K562 (cell line): Measurements from ENCODE around the gene PKLR. TPM values are rescaled to one million over a fixed set of nuclear protein-coding genes. Genes with fewer than 3 reads are reported as not detected.

Source experiments
- BHLHE40 ChIP-seq: IDR thresholded peaks from 2 replicates; pipeline ENCODE4 v1.6.1; 2011; ENCODE audit warnings: low read length, improper control_type of control experiment
- CBFA2T3 ChIP-seq: fragments of 450-650 bp; IDR thresholded peaks from 2 replicates; pipeline ENCODE4 v1.6.1; 2017
- CBX3 ChIP-seq, 2 experiments: IDR thresholded peaks; 1 replicate in 1 of 2; 2 replicates in 1 of 2; pipeline ENCODE4 v1.6.1; 2012; ENCODE audit warnings: inconsistent platforms in 2 of 2, low read length in 2 of 2, borderline replicate concordance in 1 of 2, control low read depth in 1 of 2
- CSDE1 ChIP-seq, 2 experiments: fragments of 450-650 bp; IDR thresholded peaks; 2 replicates each; pipeline ENCODE4 v1.6.1; 2016; ENCODE audit warnings: mild to moderate bottlenecking in 1 of 2
- CXXC5 ChIP-seq: fragments of 250-450 bp; sonication (Bioruptor Pico); IDR thresholded peaks from 2 replicates; pipeline ENCODE4 v1.8.0; 2022; ENCODE audit warnings: inconsistent platforms, mild to moderate bottlenecking, moderate library complexity
- ESRRB ChIP-seq: fragments of 250-450 bp; sonication (Bioruptor Pico); IDR thresholded peaks from 2 replicates; pipeline ENCODE4 v1.5.0; 2020; ENCODE audit warnings: mild to moderate bottlenecking, moderate library complexity, borderline replicate concordance
- JUND ChIP-seq, 2 experiments: IDR thresholded peaks; 2 replicates in 1 of 2; 3 replicates in 1 of 2; pipeline ENCODE4 v1.6.1; 2011; ENCODE audit warnings: borderline replicate concordance in 2 of 2, low read depth in 2 of 2, low read length in 2 of 2, improper control_type of control experiment in 1 of 2, missing biosample characterization in 1 of 2, missing genetic modification characterization in 1 of 2, missing genetic modification reagents in 1 of 2
- MEF2D ChIP-seq: conservative IDR thresholded peaks from 2 replicates; pipeline ENCODE4 v1.6.1; 2016; ENCODE audit warnings: low read depth, missing genetic modification characterization, missing compliant biosample characterization
- POLR2H ChIP-seq: IDR thresholded peaks from 2 replicates; pipeline ENCODE4 v1.6.1; 2016; ENCODE audit warnings: missing genetic modification characterization, low read depth, mild to moderate bottlenecking, control low read depth, missing compliant biosample characterization, moderate library complexity
- SIX5 ChIP-seq, 2 experiments: IDR thresholded peaks; 2 replicates each; pipeline ENCODE4 v1.6.1; 2011; ENCODE audit warnings: low read length in 2 of 2, borderline replicate concordance in 1 of 2, low read depth in 1 of 2, mild to moderate bottlenecking in 1 of 2, moderate library complexity in 1 of 2; ENCODE audit not compliant: insufficient read depth in 1 of 2
- SUPT5H ChIP-seq: fragments of 450-650 bp; IDR thresholded peaks from 2 replicates; pipeline ENCODE4 v1.6.1; 2016
- WHSC1 ChIP-seq: IDR thresholded peaks from one replicate; pipeline ENCODE4 v1.6.1; 2012; ENCODE audit warnings: low read length, control low read depth, inconsistent platforms
- ZNF184 ChIP-seq: sonication (generic); formaldehyde crosslinking; IDR thresholded peaks from 2 replicates; pipeline ENCODE4 v1.5.0; 2020; ENCODE audit warnings: missing genetic modification reagents
- polyA plus RNA-seq, 8 experiments: library from polyadenylated mRNA; depleted of rRNA in 4 of 8; stranded (reverse) in 5 of 8; unstranded in 3 of 8; fragments of >200 nt; fragmentation: Nextera tagmentation in 2 of 8; fragmentation: Illumina TruSeq in 1 of 8; extraction: Ambion mirVana in 2 of 8; extraction: Trizol in 1 of 8; gene quantifications; 2 replicates each; pipeline versions ENCODE4 v1.2.1 to v1.2.3, GENCODE V29; 2011 to 2014; ENCODE audit warnings: inconsistent platforms in 1 of 8, missing spikeins in 1 of 8
- total RNA-seq, 7 experiments: library from RNA; depleted of rRNA in 6 of 7; stranded (reverse); fragments of >200 nt in 6 of 7; fragmentation: Illumina TruSeq in 2 of 7; extraction: Trizol in 2 of 7; gene quantifications; 2 replicates each; pipeline versions ENCODE4 v1.2.1 to v1.2.3, GENCODE V29; 2011 to 2021; ENCODE audit warnings: low replicate concordance in 1 of 7
- TF ChIP-seq, protein P1 (sequence below): sonication (generic); formaldehyde crosslinking; IDR thresholded peaks from 2 replicates; pipeline ENCODE4 v1.8.0; 2022; ENCODE audit warnings: mild to moderate bottlenecking, low read depth, missing genetic modification reagents
- TF ChIP-seq, protein P2 (sequence below): sonication (generic); formaldehyde crosslinking; IDR thresholded peaks from 2 replicates; pipeline ENCODE4 v1.8.1; 2023; ENCODE audit warnings: mild to moderate bottlenecking, missing genetic modification reagents
- TF ChIP-seq, protein P3 (sequence below): sonication (generic); formaldehyde crosslinking; IDR thresholded peaks from 2 replicates; pipeline ENCODE4 v1.8.1; 2023; ENCODE audit warnings: missing genetic modification reagents, mild to moderate bottlenecking, borderline replicate concordance

PKLR gene
- total and polyA plus RNA-seq, 9 of the 15 experiments (the other 6 are each of a cell fraction or from before 2014, with no cell fraction given) = 10.7 to 78.4 (median 38.2) TPM

DNA sequence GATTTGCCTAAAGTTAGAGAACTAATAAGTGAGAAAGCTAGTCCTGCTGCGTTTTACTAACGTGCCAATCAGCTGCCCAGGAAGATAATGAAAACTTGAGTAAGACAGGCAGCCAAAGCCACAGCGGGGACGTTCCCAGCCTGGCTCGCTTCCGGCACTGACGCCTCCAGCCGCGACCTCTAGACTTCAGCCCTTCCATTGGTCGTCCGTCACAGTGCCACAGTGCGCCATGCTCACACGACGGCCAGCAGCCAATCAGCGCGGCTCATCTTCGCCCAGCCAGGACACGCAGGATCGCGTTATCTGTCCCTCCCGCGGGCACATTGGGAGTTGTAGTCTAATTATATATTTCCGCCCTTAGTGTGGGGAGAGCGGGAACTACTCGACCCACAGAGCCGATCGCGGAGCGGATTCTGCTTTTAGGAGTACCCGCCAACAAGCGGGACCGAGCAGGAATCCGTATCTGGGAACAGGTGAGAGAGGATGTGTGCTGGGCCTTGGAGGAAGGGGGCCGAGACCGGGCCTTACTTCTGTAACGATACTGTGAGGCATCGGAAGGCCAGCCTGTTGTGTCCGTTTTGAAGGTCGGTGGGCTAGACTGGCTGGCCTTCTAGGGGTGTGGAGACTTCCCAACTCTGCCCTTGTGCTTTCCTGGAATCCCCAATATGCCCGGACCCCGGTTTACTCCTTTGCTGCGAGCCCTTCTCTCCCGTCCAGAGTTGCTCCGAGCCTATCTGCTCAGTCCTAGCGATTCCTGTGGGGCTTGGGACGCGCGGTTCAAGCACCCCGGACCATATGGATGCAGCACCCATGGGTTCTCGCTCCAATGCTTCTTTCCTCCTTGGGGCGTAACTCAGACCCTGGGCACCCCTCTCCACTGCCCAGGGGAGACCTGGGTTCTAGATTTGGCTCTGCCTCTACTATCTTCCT is 7.5 kb upstream of the PKLR start, which contains the start of gene FDPS (continued):
- TF ChIP-seq CXXC5 (CRISPR knock-in tag) (peak; percentile 99), CSDE1 (IDR thresholded peaks at IDR 0.05) (no peak), JUND (IDR thresholded peaks at IDR 0.05; ENCODE audit: borderline replicate concordance, low read depth, low read length) (peak; percentile 27; the same call in 1 of the 2 replicates), JUND (tag; IDR thresholded peaks at IDR 0.05; ENCODE audit: borderline replicate concordance, low read depth, low read length) (peak; percentile 61; the same call in 1 of the 3 replicates), ZNF184 (CRISPR knock-in tag) (no peak), CBFA2T3 (no peak; the same call in 1 of the 2 replicates), WHSC1 (no peak), SIX5 (IDR thresholded peaks at IDR 0.05; ENCODE audit: borderline replicate concordance in 1 of 2, insufficient read depth in 1 of 2, low read depth in 1 of 2, low read length in 2 of 2) (peak; percentile 87 to 88; a peak in 3 of 4 replicates), ESRRB (no peak), BHLHE40 (peak; percentile 80; the same call in 1 of the 2 replicates), SUPT5H (no peak; the same call in none of the 2 replicates), CBX3 (IDR thresholded peaks at IDR 0.05; ENCODE audit: borderline replicate concordance in 1 of 2, low read length in 2 of 2) (no peak), POLR2H (peak; percentile 94), MEF2D (tag) (no peak)
- TF ChIP-seq, protein P1, sequence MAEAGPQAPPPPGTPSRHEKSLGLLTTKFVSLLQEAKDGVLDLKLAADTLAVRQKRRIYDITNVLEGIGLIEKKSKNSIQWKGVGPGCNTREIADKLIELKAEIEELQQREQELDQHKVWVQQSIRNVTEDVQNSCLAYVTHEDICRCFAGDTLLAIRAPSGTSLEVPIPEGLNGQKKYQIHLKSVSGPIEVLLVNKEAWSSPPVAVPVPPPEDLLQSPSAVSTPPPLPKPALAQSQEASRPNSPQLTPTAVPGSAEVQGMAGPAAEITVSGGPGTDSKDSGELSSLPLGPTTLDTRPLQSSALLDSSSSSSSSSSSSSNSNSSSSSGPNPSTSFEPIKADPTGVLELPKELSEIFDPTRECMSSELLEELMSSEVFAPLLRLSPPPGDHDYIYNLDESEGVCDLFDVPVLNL (CRISPR knock-in tag) = no peak
- TF ChIP-seq, protein P2, sequence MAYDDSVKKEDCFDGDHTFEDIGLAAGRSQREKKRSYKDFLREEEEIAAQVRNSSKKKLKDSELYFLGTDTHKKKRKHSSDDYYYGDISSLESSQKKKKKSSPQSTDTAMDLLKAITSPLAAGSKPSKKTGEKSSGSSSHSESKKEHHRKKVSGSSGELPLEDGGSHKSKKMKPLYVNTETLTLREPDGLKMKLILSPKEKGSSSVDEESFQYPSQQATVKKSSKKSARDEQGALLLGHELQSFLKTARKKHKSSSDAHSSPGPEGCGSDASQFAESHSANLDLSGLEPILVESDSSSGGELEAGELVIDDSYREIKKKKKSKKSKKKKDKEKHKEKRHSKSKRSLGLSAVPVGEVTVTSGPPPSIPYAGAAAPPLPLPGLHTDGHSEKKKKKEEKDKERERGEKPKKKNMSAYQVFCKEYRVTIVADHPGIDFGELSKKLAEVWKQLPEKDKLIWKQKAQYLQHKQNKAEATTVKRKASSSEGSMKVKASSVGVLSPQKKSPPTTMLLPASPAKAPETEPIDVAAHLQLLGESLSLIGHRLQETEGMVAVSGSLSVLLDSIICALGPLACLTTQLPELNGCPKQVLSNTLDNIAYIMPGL = peak; percentile 57; the same call in 1 of the 2 replicates
- TF ChIP-seq, protein P3, sequence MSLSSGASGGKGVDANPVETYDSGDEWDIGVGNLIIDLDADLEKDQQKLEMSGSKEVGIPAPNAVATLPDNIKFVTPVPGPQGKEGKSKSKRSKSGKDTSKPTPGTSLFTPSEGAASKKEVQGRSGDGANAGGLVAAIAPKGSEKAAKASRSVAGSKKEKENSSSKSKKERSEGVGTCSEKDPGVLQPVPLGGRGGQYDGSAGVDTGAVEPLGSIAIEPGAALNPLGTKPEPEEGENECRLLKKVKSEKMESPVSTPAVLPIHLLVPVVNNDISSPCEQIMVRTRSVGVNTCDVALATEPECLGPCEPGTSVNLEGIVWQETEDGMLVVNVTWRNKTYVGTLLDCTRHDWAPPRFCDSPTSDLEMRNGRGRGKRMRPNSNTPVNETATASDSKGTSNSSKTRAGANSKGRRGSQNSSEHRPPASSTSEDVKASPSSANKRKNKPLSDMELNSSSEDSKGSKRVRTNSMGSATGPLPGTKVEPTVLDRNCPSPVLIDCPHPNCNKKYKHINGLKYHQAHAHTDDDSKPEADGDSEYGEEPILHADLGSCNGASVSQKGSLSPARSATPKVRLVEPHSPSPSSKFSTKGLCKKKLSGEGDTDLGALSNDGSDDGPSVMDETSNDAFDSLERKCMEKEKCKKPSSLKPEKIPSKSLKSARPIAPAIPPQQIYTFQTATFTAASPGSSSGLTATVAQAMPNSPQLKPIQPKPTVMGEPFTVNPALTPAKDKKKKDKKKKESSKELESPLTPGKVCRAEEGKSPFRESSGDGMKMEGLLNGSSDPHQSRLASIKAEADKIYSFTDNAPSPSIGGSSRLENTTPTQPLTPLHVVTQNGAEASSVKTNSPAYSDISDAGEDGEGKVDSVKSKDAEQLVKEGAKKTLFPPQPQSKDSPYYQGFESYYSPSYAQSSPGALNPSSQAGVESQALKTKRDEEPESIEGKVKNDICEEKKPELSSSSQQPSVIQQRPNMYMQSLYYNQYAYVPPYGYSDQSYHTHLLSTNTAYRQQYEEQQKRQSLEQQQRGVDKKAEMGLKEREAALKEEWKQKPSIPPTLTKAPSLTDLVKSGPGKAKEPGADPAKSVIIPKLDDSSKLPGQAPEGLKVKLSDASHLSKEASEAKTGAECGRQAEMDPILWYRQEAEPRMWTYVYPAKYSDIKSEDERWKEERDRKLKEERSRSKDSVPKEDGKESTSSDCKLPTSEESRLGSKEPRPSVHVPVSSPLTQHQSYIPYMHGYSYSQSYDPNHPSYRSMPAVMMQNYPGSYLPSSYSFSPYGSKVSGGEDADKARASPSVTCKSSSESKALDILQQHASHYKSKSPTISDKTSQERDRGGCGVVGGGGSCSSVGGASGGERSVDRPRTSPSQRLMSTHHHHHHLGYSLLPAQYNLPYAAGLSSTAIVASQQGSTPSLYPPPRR (CRISPR knock-in tag) = no peak
